Measurements from ENCODE around the gene MRPL19.

MRPL19 gene

DNA sequence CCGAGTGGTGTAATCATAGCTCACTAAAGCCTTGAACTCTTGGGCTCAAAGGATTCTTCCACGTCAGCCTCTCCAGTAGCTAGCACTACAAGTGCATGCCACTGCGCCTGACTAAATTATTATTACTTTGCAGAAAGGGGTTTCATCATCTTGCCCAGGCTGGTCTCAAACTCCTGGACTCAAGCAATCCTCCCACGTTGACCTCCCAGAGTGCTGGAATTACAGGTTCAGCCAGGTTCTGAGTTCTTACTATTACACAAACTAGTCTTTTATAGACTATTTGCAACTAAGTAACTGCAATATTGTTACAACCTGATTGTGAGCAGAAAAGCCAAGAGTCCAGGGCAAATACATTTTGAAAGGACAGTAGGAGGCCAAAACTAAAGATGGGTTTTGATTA is 35.9 kb upstream of the MRPL19 start:
- H3K27ac ChIP-seq = no peak overlapping the region
- TF ChIP-seq, protein P1, sequence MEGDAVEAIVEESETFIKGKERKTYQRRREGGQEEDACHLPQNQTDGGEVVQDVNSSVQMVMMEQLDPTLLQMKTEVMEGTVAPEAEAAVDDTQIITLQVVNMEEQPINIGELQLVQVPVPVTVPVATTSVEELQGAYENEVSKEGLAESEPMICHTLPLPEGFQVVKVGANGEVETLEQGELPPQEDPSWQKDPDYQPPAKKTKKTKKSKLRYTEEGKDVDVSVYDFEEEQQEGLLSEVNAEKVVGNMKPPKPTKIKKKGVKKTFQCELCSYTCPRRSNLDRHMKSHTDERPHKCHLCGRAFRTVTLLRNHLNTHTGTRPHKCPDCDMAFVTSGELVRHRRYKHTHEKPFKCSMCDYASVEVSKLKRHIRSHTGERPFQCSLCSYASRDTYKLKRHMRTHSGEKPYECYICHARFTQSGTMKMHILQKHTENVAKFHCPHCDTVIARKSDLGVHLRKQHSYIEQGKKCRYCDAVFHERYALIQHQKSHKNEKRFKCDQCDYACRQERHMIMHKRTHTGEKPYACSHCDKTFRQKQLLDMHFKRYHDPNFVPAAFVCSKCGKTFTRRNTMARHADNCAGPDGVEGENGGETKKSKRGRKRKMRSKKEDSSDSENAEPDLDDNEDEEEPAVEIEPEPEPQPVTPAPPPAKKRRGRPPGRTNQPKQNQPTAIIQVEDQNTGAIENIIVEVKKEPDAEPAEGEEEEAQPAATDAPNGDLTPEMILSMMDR (IDR thresholded peaks at IDR 0.05) = no peak
- no peak for DNase-seq
- peaks cover 0 to 33% of the 10 kb centered on the region in 2 donors for H3K27me3 ChIP-seq
- no peaks in the 10 kb centered on the region for H3K36me3 ChIP-seq
- intact Hi-C loops (cut with DNase I; ENCODE audit: low total_unique reads) = no loop called here
- peaks cover 0 to 7% (median 0%) of the 10 kb centered on the region in 4 donors for H3K4me1 ChIP-seq
- H3K9me3 ChIP-seq = no peaks in the 10 kb centered on the region
- no peak overlapping the region for H3K4me3 ChIP-seq

DNA sequence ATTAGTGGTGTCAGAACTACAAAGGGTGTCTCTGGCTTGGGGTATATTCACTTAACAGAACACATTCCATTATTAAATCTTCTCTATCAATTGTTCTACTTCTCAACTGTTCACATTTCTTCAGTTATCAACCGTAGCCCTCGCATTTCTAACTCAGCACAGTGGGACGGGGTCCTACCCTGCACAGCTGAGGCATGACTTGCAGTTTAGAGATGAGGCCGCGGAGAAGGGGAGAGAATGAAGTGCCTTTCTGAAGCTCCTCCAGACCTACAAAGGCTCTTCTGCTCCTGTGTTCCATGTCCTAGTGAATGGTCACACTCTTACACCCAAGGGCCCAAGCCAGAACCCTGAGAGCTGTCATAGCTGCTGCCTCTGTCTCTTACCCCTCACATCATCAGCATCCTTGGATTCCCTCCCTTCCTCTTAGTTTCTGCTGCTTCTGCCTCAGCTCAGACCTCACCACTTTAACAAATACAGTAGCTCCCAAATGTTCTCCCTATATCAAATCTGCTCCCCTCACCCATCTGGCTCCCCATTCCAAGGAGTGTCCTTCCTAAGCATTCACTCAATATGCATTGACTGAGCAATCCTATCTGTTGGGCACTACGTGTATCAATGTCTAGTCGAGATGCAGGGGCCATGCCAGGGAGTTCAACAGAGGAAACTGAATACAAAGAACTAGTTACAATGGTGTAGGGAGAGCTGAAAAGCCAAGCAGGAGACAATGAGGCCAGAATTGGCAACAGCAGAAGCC is 34.3 kb upstream of the MRPL19 start:
- peaks cover 0 to 7% (median 0%) of the 10 kb centered on the region in 4 donors for H3K4me1 ChIP-seq
- no peak for DNase-seq

DNA sequence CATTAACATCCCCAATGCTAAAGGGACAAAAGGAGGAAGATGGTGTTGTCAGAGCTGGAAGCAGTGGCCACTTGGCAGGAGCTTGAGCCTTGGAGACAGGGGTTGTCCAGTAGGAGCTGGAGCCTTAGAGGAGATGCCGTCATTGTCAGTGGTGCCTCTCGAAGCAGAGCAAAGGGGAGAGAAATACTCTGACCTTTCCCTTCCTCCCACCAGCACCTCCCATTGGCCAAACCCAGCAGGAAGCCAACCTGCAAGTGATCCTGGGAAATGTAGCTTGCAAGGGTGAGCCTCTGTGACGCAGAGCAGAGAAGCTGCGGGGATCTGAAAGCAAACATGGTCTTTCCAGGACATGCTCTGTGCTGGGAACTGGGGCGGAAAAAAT is 33.7 kb upstream of the MRPL19 start:
- intact Hi-C loops (cut with DNase I; ENCODE audit: low total_unique reads) = no loop called here
- Histone ChIP-seq H3K4me1 (peaks cover 0 to 7% (median 0%) of the 10 kb centered on the region in 4 donors), H3K4me3 (no peak overlapping the region), H3K27me3 (peaks cover 0 to 17% of the 10 kb centered on the region in 2 donors), H3K9me3 (no peaks in the 10 kb centered on the region), H3K27ac (no peak overlapping the region), H3K36me3 (no peaks in the 10 kb centered on the region)
- DNase-seq = no peak
- TF ChIP-seq, protein P1 (IDR thresholded peaks at IDR 0.05) = no peak

More for the DNA sequence above, 34.3 kb upstream of the MRPL19 start:
- TF ChIP-seq, protein P1 (IDR thresholded peaks at IDR 0.05) = no peak
- Histone ChIP-seq H3K9me3 (no peaks in the 10 kb centered on the region), H3K27me3 (peaks cover 0 to 21% of the 10 kb centered on the region in 2 donors), H3K4me3 (no peak overlapping the region), H3K27ac (no peak overlapping the region), H3K36me3 (no peaks in the 10 kb centered on the region)
- intact Hi-C loops (cut with DNase I; ENCODE audit: low total_unique reads) = no loop called here

DNA sequence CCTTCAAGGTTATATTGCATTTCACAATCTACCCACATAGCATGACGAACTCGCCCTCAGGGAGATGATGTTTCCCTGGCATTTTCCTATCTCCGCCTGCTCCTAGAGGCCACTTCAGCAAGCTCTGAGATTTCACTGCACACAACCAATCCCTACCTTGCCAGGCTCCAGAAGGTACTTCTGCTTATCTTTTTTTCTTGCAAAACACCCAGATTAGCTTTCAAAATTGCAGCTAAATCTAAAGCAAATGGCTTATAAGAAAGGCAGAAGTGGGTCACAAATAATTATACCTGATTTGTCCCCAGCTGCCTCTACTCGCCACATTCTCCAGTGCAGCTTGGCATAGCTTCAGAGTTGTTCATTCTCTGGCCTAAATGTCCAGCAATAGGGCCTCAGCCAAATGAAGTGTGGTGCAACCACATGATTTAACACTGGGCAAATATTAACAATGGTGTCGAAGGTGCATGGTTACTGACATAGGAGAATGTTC is 32.4 kb upstream of the MRPL19 start:
- H3K4me3 ChIP-seq = no peak overlapping the region
- intact Hi-C loops (cut with DNase I; ENCODE audit: low total_unique reads) = no loop called here
- no peaks in the 10 kb centered on the region for H3K36me3 ChIP-seq
- TF ChIP-seq, protein P1 (IDR thresholded peaks at IDR 0.05) = no peak
- DNase-seq = no peak
- H3K27ac ChIP-seq = no peak overlapping the region
- no peaks in the 10 kb centered on the region for H3K9me3 ChIP-seq
- peaks cover 0 to 12% of the 10 kb centered on the region in 2 donors for H3K27me3 ChIP-seq
- no peaks in the 10 kb centered on the region for H3K4me1 ChIP-seq

DNA sequence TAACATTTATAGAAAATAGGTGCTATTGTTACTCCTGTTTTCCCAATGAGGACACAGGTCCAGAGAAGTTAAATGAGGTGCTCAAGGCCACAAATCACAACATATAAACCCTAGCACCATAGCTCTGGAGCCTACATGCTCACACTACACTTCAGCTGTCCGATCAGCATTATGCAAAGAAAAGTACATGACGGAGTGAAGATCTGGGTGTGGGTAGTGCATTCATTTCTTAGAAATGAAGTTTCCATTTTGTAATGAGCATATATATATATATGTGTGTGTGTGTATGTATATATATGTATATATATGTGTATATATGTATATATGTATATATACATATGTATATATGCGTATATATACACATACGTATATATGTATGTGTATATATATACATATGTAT is 30.2 kb upstream of the MRPL19 start:
- Histone ChIP-seq H3K4me1 (no peaks in the 10 kb centered on the region), H3K27me3 (no peaks in the 10 kb centered on the region), H3K9me3 (no peaks in the 10 kb centered on the region), H3K27ac (no peak overlapping the region), H3K36me3 (no peaks in the 10 kb centered on the region), H3K4me3 (no peak overlapping the region)
- no peak for DNase-seq
- intact Hi-C loops (cut with DNase I; ENCODE audit: low total_unique reads) = no loop called here
- TF ChIP-seq, protein P1 (IDR thresholded peaks at IDR 0.05) = no peak
